GM23248 (cell line): ENCODE measurements around the gene LSM12.

Experiments
- EZH2 ChIP-seq: fragments of 200-600 bp; sonication (generic); IDR thresholded peaks from 2 replicates; pipeline ENCODE4 v1.6.1; 2018; ENCODE audit warnings: antibody characterized with exemption, mild to moderate bottlenecking; ENCODE audit not compliant: insufficient read depth, poor library complexity, severe bottlenecking
- EZH2phosphoT487 ChIP-seq: fragments of 200-600 bp; sonication (generic); IDR thresholded peaks from 2 replicates; pipeline ENCODE4 v1.6.1; 2018; ENCODE audit warnings: antibody characterized with exemption, moderate library complexity, mild to moderate bottlenecking, low read depth; ENCODE audit not compliant: insufficient read depth

- TF ChIP-seq EZH2 = no peak
- no peak for TF ChIP-seq EZH2phosphoT487
These were observed 72.0 kb downstream of the LSM12 start for GRCh38 chr17:43994272-43995149.
